SIG-M5 (cell line): ENCODE measurements around the gene TANK.
"Not testable (repeated sequence)": the region's sequence is repeated elsewhere in the genome, so short reads cannot be mapped to it uniquely, and the experiment has no call there.

Experiments
- DNase-seq: peaks from one replicate; lab custom pipeline; 2025; lab: John Stamatoyannopoulos, UW

Gene TANK

GRCh38 chr2:161232571-161232970 lies 72.3 kb downstream of the TANK start:
- no peak for DNase-seq

- DNase-seq: no peak
These were observed 73.7 kb downstream of the TANK start for GRCh38 chr2:161233858-161234431.

GRCh38 chr2:161234627-161235026 lies 74.4 kb downstream of the TANK start:
- DNase-seq: no peak

- DNase-seq: no peak
These were observed 77.4 kb downstream of the TANK start for GRCh38 chr2:161237392-161238264.

- DNase-seq: no peak
These were observed 78.0 kb downstream of the TANK start for GRCh38 chr2:161238265-161238559.

- DNase-seq: no peak
These were observed 78.5 kb downstream of the TANK start for GRCh38 chr2:161238560-161239325.

GRCh38 chr2:161239326-161240109 lies 79.3 kb downstream of the TANK start:
- DNase-seq: no peak

GRCh38 chr2:161241894-161242293 lies 81.7 kb downstream of the TANK start:
- no peak for DNase-seq

- DNase-seq: no peak
These were observed 83.1 kb downstream of the TANK start for GRCh38 chr2:161243312-161243711.

GRCh38 chr2:161243905-161244304 lies 83.7 kb downstream of the TANK start:
- no peak for DNase-seq

- DNase-seq: not testable (repeated sequence)
These were observed 84.4 kb downstream of the TANK start for GRCh38 chr2:161244387-161245260.

GRCh38 chr2:161245261-161245553 lies 85.0 kb downstream of the TANK start:
- DNase-seq: no peak

GRCh38 chr2:161245671-161246070 lies 85.4 kb downstream of the TANK start:
- DNase-seq: no peak

GRCh38 chr2:161246281-161246680 lies 86.1 kb downstream of the TANK start:
- no peak for DNase-seq

GRCh38 chr2:161250864-161251436 lies 90.7 kb downstream of the TANK start:
- DNase-seq: no peak

- DNase-seq: no peak
These were observed 97.1 kb downstream of the TANK start for GRCh38 chr2:161257123-161257952.

GRCh38 chr2:161265874-161266273 lies 105.6 kb downstream of the TANK start:
- no peak for DNase-seq

GRCh38 chr2:161269111-161269510 lies 108.9 kb downstream of the TANK start:
- DNase-seq: no peak

- DNase-seq: no peak
These were observed 113.0 kb downstream of the TANK start for GRCh38 chr2:161273038-161273760.
